Upper lobe of right lung (tissue), 1 donor: ENCODE measurements around the gene CCDC40. TPM values are rescaled to one million over a fixed set of nuclear protein-coding genes. Genes with fewer than 3 reads are reported as not detected.

Source experiments
- ATAC-seq: fragments of 200-7000 bp; cut with Tn5 transposase; one replicate; pipeline ENCODE4 v1.9.1; 2020; ENCODE audit warnings: mild to moderate bottlenecking, moderate library complexity
- DNase-seq: peaks from one replicate; pipeline ENCODE4 v3.0.0-alpha.2; 2020
- H3K27ac ChIP-seq: fragments of 200-600 bp; one replicate; pipeline ENCODE4 v1.8.0; 2022
- H3K27me3 ChIP-seq: fragments of 200-600 bp; one replicate; pipeline ENCODE4 v1.8.0; 2022; ENCODE audit warnings: mild to moderate bottlenecking
- H3K36me3 ChIP-seq: fragments of 200-600 bp; one replicate; pipeline ENCODE4 v1.8.0; 2022
- H3K4me1 ChIP-seq: fragments of 200-600 bp; one replicate; pipeline ENCODE4 v1.8.0; 2022
- H3K4me3 ChIP-seq: fragments of 200-600 bp; one replicate; pipeline ENCODE4 v1.8.0; 2022; ENCODE audit warnings: mild to moderate bottlenecking
- H3K9me3 ChIP-seq: fragments of 200-600 bp; one replicate; pipeline ENCODE4 v1.8.0; 2022
- intact Hi-C: fragments of 100-400 bp; cut with DNase I; formaldehyde crosslinking; loops from one replicate; pipeline ENCODE4 v1.11.0; 2022
- total RNA-seq: library from RNA; stranded (reverse); fragmentation: NEBNext Ultra II Directional; extraction: Animal tissue kit (Norgen Biotek cat#: 25700); gene quantifications from one replicate; pipeline ENCODE4 v1.2.1, GENCODE V29; 2021
- TF ChIP-seq, protein P1 (sequence below): fragments of 200-600 bp; IDR thresholded peaks from one replicate; pipeline ENCODE4 v1.8.0; 2022; ENCODE audit warnings: antibody characterized with exemption
- donor health status: DM: no; HTN: yes; CAD: no; lungs with severe emphysema.

CCDC40 gene
- total RNA-seq, 1 donor from 2014 or later, result 3.5 TPM

DNA sequence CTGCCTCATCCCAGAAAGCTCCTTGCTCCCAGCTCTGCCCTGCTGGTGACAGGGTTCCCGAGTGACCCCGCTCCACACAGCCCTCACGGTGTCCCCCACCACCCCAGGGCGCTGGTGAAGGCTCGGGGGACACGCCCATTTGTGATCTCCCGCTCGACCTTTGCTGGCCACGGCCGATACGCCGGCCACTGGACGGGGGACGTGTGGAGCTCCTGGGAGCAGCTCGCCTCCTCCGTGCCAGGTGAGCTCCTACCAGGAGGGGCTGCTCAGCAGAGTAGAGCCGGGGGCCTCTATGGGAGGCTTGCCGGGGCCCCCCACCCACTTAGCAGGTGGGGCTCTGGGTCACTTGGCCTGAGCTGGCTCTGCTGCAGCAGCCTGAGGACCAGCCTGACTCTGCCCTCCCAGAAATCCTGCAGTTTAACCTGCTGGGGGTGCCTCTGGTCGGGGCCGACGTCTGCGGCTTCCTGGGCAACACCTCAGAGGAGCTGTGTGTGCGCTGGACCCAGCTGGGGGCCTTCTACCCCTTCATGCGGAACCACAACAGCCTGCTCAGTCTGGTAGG lies 76.1 kb downstream of the CCDC40 start:
- ATAC-seq (no peak), DNase-seq (no peak)
- intact Hi-C loops, result no loop called here
- no peak overlapping the region for H3K4me3 ChIP-seq
- no peaks in the 10 kb centered on the region for H3K27me3 ChIP-seq
- H3K4me1 ChIP-seq, result no peaks in the 10 kb centered on the region
- no peak overlapping the region for H3K27ac ChIP-seq
- no peaks in the 10 kb centered on the region for H3K9me3 ChIP-seq
- H3K36me3 ChIP-seq, result peaks cover 3% of the 10 kb centered on the region
- TF ChIP-seq, protein P1, sequence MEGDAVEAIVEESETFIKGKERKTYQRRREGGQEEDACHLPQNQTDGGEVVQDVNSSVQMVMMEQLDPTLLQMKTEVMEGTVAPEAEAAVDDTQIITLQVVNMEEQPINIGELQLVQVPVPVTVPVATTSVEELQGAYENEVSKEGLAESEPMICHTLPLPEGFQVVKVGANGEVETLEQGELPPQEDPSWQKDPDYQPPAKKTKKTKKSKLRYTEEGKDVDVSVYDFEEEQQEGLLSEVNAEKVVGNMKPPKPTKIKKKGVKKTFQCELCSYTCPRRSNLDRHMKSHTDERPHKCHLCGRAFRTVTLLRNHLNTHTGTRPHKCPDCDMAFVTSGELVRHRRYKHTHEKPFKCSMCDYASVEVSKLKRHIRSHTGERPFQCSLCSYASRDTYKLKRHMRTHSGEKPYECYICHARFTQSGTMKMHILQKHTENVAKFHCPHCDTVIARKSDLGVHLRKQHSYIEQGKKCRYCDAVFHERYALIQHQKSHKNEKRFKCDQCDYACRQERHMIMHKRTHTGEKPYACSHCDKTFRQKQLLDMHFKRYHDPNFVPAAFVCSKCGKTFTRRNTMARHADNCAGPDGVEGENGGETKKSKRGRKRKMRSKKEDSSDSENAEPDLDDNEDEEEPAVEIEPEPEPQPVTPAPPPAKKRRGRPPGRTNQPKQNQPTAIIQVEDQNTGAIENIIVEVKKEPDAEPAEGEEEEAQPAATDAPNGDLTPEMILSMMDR, result no peak

DNA sequence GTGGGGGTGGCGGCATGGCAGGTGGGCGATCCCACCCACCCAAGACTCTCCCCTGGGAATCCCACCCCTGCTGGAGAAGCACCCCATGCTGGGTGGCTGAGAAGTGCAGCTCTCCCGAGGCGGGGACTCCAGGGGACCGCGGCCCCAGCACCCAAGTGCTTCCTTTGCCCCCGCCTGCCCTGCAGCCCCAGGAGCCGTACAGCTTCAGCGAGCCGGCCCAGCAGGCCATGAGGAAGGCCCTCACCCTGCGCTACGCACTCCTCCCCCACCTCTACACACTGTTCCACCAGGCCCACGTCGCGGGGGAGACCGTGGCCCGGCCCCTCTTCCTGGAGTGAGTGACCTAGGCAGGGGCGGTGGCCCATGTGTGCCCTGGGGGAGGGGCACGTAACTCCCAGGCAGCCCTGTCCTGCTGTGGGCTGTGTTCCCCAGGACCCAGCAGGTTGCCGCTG lies 76.6 kb downstream of the CCDC40 start:
- peaks cover 3% of the 10 kb centered on the region for H3K36me3 ChIP-seq
- intact Hi-C loops, result no loop called here
- H3K4me1 ChIP-seq, result no peaks in the 10 kb centered on the region
- no peak overlapping the region for H3K27ac ChIP-seq
- TF ChIP-seq, protein P1, result no peak
- no peak for ATAC-seq
- H3K27me3 ChIP-seq, result no peaks in the 10 kb centered on the region
- H3K9me3 ChIP-seq, result no peaks in the 10 kb centered on the region
- DNase-seq, result no peak
- no peak overlapping the region for H3K4me3 ChIP-seq

DNA sequence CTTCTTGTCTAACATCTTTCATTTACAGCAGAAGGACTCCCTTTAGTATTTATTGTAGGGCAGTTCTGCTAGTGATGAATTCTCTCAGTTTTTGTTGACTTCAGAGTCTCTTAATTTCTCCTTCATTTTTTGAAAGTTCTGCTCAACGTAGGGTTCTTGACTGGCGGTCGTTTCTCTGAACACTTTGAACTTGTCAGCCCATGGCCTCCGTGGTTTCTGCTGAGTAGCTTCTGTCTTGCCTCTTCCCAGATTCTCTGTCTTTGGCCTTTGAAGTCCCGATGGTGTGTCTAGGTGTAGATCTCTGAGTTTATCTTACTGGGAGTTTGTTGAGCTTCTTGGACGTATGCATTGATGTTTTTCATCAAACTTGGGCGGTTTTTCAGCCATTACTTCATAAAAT lies 78.3 kb downstream of the CCDC40 start:
- no peak for ATAC-seq
- Histone ChIP-seq H3K4me1 (no peaks in the 10 kb centered on the region), H3K36me3 (peaks cover 3% of the 10 kb centered on the region), H3K27ac (no peak overlapping the region), H3K4me3 (no peak overlapping the region), H3K27me3 (no peaks in the 10 kb centered on the region), H3K9me3 (no peaks in the 10 kb centered on the region)
- TF ChIP-seq, protein P1, result no peak
- no peak for DNase-seq
- intact Hi-C loops, result no loop called here

DNA sequence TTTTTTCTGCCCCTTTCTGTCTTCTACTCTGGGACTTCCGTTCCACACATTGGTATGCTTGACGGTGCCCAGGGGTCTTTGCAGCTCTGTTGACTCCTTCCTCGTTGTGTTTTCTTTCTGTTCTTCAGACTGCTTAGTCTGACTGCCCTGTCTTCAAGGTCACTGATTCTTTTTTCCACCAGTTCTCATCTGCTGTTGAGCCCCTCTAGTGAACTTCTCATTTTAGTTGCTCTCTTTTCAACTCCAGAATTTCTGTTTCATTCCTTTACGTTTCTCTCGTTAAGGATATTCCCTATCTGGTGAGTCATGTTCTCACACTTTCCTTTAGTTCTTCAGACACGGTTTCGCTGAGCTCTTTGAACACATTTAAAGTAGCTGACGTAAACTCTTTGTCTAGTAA lies 78.7 kb downstream of the CCDC40 start:
- DNase-seq, result no peak
- H3K27ac ChIP-seq, result no peak overlapping the region
- peaks cover 3% of the 10 kb centered on the region for H3K36me3 ChIP-seq
- no peaks in the 10 kb centered on the region for H3K9me3 ChIP-seq
- no peak overlapping the region for H3K4me3 ChIP-seq
- H3K27me3 ChIP-seq, result no peaks in the 10 kb centered on the region
- intact Hi-C loops, result no loop called here
- TF ChIP-seq, protein P1, result no peak
- H3K4me1 ChIP-seq, result no peaks in the 10 kb centered on the region
- ATAC-seq, result no peak

DNA sequence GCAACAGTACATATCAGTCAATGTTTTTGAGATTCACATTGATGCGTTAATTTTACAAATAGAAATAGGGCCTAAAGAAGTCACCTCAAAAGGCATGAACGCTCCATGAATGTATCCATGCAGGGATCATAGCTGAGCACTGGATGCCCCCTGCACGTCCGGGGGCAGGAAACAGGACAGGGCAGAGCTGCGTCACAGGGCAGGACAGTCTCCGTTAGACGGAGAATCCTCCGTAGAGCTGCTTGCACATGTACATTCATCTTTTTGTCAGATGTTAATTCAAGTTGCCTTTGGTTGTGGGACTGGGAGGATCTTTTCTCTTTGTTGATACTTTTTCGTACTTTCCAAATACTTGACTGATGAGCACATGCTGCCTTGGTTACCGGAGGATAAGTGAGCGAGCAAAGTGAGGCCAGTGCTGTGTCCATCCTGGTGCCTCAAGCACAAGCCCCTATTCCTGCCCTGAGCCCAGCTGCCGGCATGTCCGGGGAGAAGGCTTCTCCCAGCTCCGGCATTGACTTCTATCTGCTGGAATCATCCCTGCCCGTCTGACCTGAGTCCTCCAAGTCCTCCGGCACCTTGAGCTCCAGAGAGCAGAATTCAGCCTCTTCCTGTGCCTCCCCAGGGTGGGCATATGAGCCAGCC lies 80.0 kb downstream of the CCDC40 start:
- peak; percentile 21 for DNase-seq

More for the DNA sequence above, 80.0 kb downstream of the CCDC40 start:
- Histone ChIP-seq H3K27ac (no peak overlapping the region), H3K9me3 (no peaks in the 10 kb centered on the region), H3K4me1 (no peaks in the 10 kb centered on the region), H3K4me3 (no peak overlapping the region), H3K27me3 (no peaks in the 10 kb centered on the region), H3K36me3 (no peaks in the 10 kb centered on the region)
- intact Hi-C loops, result no loop called here
- TF ChIP-seq, protein P1, result no peak
- no peak for ATAC-seq
